Measurements from ENCODE around the gene MYH11. TPM values are rescaled to one million over a fixed set of nuclear protein-coding genes. Genes with fewer than 3 reads are reported as not detected.

MYH11 gene
- total RNA-seq, 1 donor from 2014 or later: 0.04 TPM

- Histone ChIP-seq H3K4me3 (ENCODE audit: low read depth, low read length) (no peak overlapping the region), H3K36me3 (ENCODE audit: control insufficient read depth, insufficient read depth, low read length) (no peaks in the 10 kb centered on the region), H3K27me3 (ENCODE audit: control insufficient read depth, insufficient read depth, low read length) (peaks cover 5% of the 10 kb centered on the region)
- TF ChIP-seq CTCF (IDR thresholded peaks at IDR 0.05; ENCODE audit: insufficient read depth, low read length, poor library complexity, severe bottlenecking): no peak
- no peak for DNase-seq (ENCODE audit: low read depth)
Observed at GRCh38 chr16:15830832-15831451, 25.9 kb downstream of the MYH11 start.

- no peak for DNase-seq (ENCODE audit: low read depth)
- no peak overlapping the region for H3K4me3 ChIP-seq (ENCODE audit: low read depth, low read length)
- H3K36me3 ChIP-seq (ENCODE audit: control insufficient read depth, insufficient read depth, low read length): no peaks in the 10 kb centered on the region
- no peak for TF ChIP-seq CTCF (IDR thresholded peaks at IDR 0.05; ENCODE audit: insufficient read depth, low read length, poor library complexity, severe bottlenecking)
- peaks cover 9% of the 10 kb centered on the region for H3K27me3 ChIP-seq (ENCODE audit: control insufficient read depth, insufficient read depth, low read length)
Observed at GRCh38 chr16:15829460-15829859, 27.4 kb downstream of the MYH11 start.

- DNase-seq (ENCODE audit: low read depth): no peak
- Histone ChIP-seq H3K36me3 (ENCODE audit: control insufficient read depth, insufficient read depth, low read length) (no peaks in the 10 kb centered on the region), H3K27me3 (ENCODE audit: control insufficient read depth, insufficient read depth, low read length) (peaks cover 6% of the 10 kb centered on the region), H3K4me3 (ENCODE audit: low read depth, low read length) (no peak overlapping the region)
- TF ChIP-seq CTCF (IDR thresholded peaks at IDR 0.05; ENCODE audit: insufficient read depth, low read length, poor library complexity, severe bottlenecking): no peak
Observed at GRCh38 chr16:15827709-15828343, 29.0 kb downstream of the MYH11 start.

- Histone ChIP-seq H3K36me3 (ENCODE audit: control insufficient read depth, insufficient read depth, low read length) (no peaks in the 10 kb centered on the region), H3K4me3 (ENCODE audit: low read depth, low read length) (no peak overlapping the region), H3K27me3 (ENCODE audit: control insufficient read depth, insufficient read depth, low read length) (peaks cover 7% of the 10 kb centered on the region)
- no peak for TF ChIP-seq CTCF (IDR thresholded peaks at IDR 0.05; ENCODE audit: insufficient read depth, low read length, poor library complexity, severe bottlenecking)
- no peak for DNase-seq (ENCODE audit: low read depth)
Observed at GRCh38 chr16:15827299-15827698, 29.5 kb downstream of the MYH11 start.

- H3K27me3 ChIP-seq (ENCODE audit: control insufficient read depth, insufficient read depth, low read length): peaks cover 7% of the 10 kb centered on the region
- H3K36me3 ChIP-seq (ENCODE audit: control insufficient read depth, insufficient read depth, low read length): no peaks in the 10 kb centered on the region
- no peak overlapping the region for H3K4me3 ChIP-seq (ENCODE audit: low read depth, low read length)
- no peak for DNase-seq (ENCODE audit: low read depth)
- TF ChIP-seq CTCF (IDR thresholded peaks at IDR 0.05; ENCODE audit: insufficient read depth, low read length, poor library complexity, severe bottlenecking): no peak
Observed at GRCh38 chr16:15825750-15826305, 31.0 kb downstream of the MYH11 start.
